GM19452 (cell line): ENCODE data around the gene SH3PXD2A.
"Not testable (repeated sequence)": the region's sequence is repeated elsewhere in the genome, so short reads cannot be mapped to it uniquely, and the experiment has no call there.

Source experiments
- ATAC-seq: cut with Tn5 transposase; IDR thresholded peaks from one replicate; pipeline ENCODE4 v1.9.1; 2021; ENCODE audit not compliant: unreplicated experiment

The SH3PXD2A gene

GRCh38 chr10:103813312-103813711 lies 42.1 kb downstream of the SH3PXD2A start:
- ATAC-seq: not testable (repeated sequence)

GRCh38 chr10:103812432-103812831 lies 42.9 kb downstream of the SH3PXD2A start:
- no peak for ATAC-seq

GRCh38 chr10:103812004-103812403 lies 43.4 kb downstream of the SH3PXD2A start:
- ATAC-seq: no peak

DNA sequence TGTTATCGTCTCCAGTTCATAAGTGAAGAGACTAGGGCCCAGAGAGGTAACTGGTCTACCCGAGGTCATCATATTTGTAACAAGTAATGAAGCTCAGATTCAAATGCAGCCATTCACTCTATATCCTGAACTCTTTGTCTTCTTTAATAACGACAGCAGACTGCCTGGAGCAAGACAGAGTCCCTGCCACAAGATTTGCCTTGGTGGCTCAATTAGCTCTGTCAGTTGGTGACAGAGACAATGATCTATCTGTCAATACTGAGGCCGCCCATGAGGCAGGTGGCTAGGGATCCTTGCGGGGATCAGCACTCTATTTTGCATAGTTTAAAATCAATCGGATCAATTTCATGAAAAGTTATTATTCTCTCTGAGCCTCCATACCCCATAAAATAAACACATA lies 43.9 kb downstream of the SH3PXD2A start:
- no peak for ATAC-seq

DNA sequence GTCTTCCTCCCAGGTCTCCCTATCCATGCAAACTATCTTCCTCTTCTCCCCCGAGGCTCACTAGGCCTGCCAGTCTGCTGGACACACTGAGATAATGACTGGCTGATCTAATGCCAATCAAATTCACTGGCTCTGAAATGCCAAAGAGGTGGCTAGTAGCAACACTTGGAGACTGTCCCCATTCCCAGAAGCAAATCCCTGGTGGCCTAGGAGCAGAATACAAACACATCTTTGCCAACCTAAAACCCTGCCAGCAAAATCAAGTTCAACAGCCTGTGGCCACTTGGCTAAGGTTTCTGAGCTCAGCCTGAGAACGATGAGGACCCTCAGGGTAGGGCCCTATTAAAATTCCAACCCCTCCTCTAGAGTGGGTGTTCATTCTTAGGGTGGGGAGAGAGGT lies 46.6 kb downstream of the SH3PXD2A start:
- no peak for ATAC-seq

DNA sequence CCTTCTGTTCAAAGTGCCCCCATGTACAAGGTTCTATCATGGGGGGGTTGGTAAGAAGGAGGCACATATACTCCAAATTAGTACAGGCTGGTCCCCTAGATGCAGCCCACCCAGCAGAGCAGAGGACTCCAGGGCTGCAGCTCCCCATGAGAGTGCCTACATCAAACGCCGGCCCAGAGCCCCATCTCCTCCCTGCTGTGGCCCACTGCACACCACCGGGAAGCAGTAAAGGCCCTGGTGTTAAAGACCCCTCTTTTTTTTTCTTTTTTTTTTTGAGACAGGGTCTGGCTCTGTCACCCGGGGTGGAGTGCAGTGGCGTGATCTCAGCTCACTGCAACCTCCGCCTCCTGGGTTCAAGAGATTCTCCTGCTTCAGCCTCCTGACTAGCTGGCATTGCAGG lies 47.4 kb downstream of the SH3PXD2A start:
- no peak for ATAC-seq

DNA sequence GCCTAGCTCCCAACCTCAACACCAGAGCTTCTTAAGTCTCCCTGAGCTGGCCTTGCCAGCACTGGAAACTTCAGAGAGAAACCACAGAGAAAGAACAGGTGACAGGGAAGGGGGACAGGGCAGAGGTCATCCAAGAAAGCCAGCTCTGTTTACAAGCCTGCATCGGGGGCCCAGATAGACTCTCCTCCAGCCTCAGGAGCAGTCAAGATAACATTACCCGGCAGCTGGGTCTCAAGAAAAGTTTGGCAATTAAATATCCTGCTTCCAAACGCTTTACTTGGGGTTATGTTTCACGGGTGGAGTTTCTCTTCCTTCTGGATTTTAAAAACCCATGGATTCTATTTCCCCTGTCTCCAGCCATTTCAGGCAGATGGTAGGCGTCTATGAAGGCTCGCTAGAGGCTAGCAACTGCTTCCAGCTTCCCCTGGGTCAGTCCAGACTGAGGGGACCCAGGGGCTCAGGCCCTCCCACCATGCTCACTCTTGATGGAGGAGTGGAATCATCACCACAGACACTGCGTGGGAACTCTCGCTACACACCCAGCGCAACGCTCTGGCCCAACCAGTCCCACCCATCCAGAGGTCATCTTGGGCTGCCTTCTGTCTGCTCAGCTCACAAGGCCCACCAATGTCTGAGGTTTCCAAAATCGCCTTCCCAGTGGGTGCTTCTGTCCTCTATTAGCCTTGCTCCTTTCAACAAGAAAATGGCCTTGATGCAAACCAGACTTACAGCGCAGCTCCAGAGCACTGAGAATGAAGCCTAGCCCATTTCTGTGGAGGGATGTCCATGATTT lies 48.8 kb downstream of the SH3PXD2A start:
- ATAC-seq: no peak

DNA sequence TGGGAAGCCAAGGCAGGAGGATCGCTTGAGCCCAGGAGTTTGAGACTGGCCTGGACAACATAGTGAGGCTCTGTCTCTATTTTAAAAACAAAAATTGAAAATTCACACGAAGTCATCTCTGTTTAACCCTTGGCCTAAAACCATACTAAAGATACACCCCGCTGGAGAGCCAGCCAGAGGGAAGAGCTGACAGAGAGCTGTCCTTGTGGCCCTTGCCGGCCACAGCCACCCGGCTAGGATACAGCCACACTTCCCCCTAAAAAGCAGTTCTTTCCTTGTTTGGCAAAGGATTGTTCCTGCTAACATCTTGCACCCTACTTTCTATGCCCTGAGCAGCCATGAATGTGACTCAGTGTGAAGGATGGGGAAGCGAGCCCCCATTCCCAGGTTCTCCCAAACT lies 49.6 kb downstream of the SH3PXD2A start:
- ATAC-seq: no peak

- no peak for ATAC-seq
These were observed 50.5 kb downstream of the SH3PXD2A start for GRCh38 chr10:103804871-103805270.

DNA sequence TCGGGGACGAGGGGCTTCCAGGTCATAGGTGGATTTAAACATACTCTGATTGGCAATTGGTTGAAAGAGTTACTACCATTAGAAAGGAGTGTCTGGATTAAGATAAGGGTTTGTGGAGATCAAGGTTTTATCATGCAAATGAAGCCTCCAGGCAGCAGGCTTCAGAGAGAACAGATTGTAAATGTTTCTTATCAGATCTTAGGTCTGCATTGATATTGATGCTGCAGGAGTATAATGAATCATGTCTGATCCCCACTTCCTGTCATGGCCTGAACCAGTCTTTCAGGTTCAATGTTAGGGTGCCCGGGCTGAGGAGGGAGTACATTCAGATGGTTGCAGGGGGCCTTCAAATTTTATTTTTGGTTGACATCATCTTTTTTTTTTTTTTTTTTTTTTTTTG lies 51.4 kb downstream of the SH3PXD2A start:
- no peak for ATAC-seq

DNA sequence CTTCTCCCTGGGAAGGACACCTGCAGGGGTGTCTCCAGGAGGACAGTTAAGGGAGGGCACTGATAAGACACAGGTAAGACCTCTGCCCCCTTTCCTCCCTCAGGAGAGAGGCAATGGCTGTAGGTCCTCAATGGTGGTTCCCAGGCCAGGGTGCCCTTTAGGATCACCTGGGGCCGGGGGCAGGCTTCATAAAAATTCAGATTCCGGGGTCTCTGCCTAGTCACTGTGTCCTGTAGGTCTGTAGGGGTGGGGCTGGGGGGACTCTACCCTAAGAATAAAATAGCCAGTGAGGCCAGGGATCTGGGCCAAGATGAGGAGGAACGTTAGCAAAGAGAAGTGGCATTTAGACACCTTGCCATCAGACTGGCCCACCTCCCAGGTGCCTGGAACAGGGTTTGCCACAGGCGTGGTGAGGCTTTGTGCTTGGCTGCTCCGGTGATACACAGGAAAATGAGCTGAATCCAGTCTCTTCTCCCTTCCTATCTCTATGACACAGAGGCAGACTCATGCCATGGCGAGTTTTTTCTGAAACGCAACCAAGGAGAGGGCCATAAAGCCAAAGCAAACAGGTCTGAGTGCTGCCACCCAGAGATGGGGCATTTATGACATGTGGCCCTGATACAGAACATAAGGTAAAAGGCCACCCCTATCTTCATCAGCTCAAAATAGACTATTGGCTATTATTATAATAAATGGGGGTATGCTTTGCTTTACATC lies 52.6 kb downstream of the SH3PXD2A start:
- no peak for ATAC-seq

DNA sequence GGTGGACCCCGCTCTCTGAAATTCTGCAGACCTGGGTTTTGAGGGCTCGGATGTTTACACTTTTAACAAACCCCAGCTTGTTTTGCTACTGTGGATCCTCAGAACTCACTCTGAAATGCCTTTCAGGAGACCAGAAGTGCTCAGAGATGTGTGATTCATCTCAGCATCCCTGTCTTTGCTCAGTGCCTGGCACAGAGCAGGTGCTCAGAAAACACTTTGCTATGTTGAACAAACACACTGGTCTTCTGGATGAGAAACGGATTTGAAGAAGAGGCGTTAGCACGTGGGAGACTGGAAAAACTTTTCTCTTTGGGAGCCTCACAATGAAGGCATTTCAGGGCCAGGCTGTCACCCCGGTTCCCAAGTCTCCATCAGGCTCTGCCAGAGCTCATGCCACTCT lies 53.3 kb downstream of the SH3PXD2A start:
- ATAC-seq: no peak

DNA sequence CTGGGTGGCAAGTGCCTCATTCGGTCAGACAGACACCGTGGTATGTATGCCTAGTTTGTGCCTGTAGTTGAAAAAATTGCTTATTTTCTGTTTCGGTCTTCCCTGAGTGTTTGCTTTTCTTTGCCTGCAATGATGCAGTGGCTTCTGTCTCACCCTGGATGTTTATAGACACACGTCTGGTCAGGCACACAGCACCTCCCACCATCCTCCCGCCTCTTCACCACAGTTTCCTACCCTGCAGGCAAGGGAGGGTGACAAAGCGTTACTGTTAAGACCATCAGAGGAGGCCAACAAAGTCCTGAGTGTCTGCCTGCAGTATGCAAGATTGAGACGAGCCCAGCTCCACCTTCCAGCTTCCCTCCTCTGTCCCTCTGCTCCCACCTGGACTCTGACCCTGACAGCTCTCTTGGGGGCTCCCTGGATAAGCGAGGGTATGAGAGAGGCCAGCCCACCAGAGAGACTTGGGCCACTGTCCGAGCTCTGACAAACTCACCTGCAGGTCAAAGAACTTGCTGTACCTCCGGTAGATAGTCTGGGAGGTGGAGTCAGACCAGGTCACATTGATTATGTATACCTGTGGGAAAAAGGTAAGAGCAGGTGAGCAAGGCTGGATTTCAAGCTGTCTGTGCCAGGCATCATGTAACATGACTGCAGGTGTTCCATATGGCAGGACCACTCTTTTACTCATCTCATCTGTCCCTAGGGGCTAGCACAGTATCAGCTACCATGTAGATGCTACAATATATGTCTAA lies 54.4 kb downstream of the SH3PXD2A start:
- peak; percentile 93 for ATAC-seq

GRCh38 chr10:103800089-103800488 lies 55.3 kb downstream of the SH3PXD2A start:
- ATAC-seq: no peak

- ATAC-seq: no peak
These were observed 56.0 kb downstream of the SH3PXD2A start for GRCh38 chr10:103799341-103799740.

- no peak for ATAC-seq
These were observed 56.9 kb downstream of the SH3PXD2A start for GRCh38 chr10:103798511-103798910.

DNA sequence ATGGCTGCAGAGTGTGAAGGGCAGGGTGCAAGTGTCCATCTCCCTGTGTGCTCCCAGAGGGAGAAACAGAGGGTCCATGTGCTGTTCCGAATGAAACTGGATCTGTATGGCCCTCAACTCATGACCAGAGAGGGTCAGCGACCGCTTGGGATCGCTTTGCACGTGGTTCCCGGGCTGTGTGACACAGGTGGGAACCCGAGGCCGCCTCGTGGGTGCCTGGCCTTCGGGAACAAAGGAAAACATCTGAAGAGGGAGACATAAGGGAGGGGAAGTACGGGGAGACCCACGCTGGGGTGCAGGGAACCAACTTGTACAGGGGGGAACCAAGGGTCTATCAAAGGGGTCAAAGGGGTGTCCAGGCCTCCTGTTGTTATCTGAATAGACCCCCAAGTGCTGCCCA lies 57.5 kb downstream of the SH3PXD2A start:
- ATAC-seq: no peak

DNA sequence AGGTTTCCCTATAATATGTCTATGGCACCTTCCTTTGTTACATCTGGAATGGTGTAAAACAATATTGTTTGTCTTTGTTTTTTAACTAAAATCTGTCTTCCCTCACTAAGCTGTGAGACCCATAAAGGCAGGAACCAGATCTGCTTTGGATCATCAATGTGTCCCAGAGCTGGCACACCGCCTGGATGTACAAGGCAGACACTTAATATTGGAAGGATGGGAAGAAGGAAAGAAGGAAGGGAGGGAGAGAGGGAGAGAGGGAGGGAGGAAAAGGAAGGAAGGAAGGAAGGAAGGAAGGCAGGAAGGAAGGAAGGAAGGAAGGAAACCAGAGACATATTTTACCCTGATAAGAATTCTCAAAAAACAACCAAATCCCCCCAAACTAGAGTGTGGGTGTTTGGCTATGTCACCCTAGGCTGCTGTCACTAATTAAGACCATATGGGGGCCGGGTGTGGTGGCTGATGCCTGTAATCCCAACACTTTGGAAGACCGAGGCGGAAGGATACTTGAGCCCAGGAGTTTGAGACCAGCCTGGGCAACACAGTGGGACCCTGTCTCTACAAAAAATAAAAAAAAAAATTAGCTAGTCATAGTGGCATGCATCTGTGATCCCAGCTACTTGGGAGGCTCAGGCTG lies 59.6 kb downstream of the SH3PXD2A start:
- no peak for ATAC-seq

DNA sequence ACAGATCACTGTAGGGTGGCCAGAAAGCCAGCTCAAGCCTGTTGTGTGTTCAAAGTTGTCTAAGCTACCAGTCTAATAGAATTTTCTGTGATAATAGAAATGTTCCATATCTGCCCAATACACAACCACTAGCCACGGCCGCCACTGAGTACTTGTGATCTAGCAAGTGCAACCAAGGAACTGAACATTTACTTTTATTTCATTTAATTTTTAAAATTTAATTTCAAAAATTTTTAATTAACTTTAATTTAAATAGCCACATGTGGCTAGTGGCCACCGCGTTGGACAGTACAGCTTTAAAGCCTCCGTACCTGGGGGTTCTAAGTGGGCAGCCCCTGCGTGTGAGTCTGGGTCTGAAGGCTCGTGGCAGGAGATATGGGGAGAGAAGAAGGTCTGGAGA lies 60.4 kb downstream of the SH3PXD2A start:
- no peak for ATAC-seq

DNA sequence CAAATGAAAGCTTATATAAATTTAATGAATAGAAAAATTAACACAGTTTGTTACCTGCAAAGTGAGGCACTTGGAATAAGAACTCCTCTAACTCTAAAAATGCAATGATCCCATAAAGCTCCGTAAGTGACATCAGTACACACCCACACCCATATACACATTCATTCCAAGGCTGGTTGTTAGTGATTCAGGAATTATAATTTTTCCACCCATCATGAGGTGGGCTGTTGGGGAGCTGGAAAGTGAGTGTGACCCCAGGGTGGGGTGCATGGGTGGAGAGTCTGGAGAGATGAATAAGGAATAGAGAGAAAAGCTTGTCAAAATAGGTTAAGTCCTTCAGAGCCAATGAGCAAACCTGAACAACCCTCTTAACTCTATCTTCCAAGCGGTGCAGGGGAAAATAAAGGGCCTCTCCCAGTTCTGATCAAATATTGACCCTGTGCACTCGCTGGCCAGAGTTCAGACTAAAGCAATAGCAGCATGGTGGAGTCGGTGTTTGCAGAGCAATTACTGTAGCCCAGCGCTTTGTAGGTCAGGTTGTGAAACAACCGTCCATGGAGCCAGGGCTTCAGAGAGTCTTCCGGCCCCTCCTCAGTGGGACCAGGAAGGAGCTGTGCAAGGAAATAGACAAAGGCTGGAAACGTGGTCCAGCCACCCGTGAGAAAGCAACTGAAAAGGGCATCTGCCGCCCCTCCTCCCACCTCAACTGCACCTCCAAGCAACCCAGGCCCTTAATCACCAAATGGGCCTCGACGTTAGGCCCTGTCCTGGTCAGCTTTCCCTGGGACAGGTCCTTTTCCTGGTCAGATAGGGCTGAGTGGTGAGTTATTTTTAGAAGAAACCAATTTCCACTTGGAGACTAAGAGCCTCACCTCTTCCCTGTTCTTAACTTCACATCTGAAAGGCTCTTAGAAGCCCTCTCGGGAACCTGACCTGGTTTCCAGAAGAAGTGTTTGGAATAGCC lies 61.2 kb downstream of the SH3PXD2A start:
- ATAC-seq: no peak
